GM21515 (cell line): Measurements from ENCODE around the gene CNN2.

Experiments
- ATAC-seq: cut with Tn5 transposase; IDR thresholded peaks from one replicate; pipeline ENCODE4 v1.9.1; 2021; ENCODE audit not compliant: unreplicated experiment

The CNN2 gene

GRCh38 chr19:1047696-1048147 is 21.3 kb downstream of the CNN2 start:
- ATAC-seq = no peak

GRCh38 chr19:1049106-1049505 is 22.7 kb downstream of the CNN2 start:
- ATAC-seq = no peak

- ATAC-seq = no peak
Measured at GRCh38 chr19:1049800-1050199, 23.4 kb downstream of the CNN2 start.

- no peak for ATAC-seq
Measured at GRCh38 chr19:1050989-1051788, 24.8 kb downstream of the CNN2 start.

GRCh38 chr19:1051791-1052190 is 25.4 kb downstream of the CNN2 start:
- ATAC-seq = no peak

- no peak for ATAC-seq
Measured at GRCh38 chr19:1052349-1052975, 26.1 kb downstream of the CNN2 start.

- no peak for ATAC-seq
Measured at GRCh38 chr19:1053176-1054101, 27.0 kb downstream of the CNN2 start.

GRCh38 chr19:1054102-1055027 is 28.0 kb downstream of the CNN2 start:
- ATAC-seq = no peak

GRCh38 chr19:1055028-1055425 is 28.6 kb downstream of the CNN2 start:
- ATAC-seq = no peak

GRCh38 chr19:1055886-1056620 is 29.6 kb downstream of the CNN2 start:
- no peak for ATAC-seq

GRCh38 chr19:1057176-1057855 is 30.9 kb downstream of the CNN2 start:
- ATAC-seq = no peak

- no peak for ATAC-seq
Measured at GRCh38 chr19:1058112-1058511, 31.7 kb downstream of the CNN2 start.

- no peak for ATAC-seq
Measured at GRCh38 chr19:1060689-1061088, 34.3 kb downstream of the CNN2 start.

- no peak for ATAC-seq
Measured at GRCh38 chr19:1061987-1062386, 35.6 kb downstream of the CNN2 start.

GRCh38 chr19:1062387-1063029 is 36.1 kb downstream of the CNN2 start:
- ATAC-seq = no peak

- no peak for ATAC-seq
Measured at GRCh38 chr19:1063030-1063908, 36.9 kb downstream of the CNN2 start.

- no peak for ATAC-seq
Measured at GRCh38 chr19:1063909-1064660, 37.7 kb downstream of the CNN2 start.
